ENCODE data around the gene GPR162.

The GPR162 gene

GRCh38 chr12:6787309-6787708 is 34.3 kb upstream of the GPR162 start:
- DNase-seq = no peak

- no peak for DNase-seq
These were observed 32.4 kb upstream of the GPR162 start, which contains the start of gene CD4 for GRCh38 chr12:6788972-6789924. CD4 (plus strand) TSS chr12:6789528; CDS start chr12:6800139, 10,611 bp downstream.

GRCh38 chr12:6790496-6791150 is 31.0 kb upstream of the GPR162 start:
- no peak for DNase-seq

- DNase-seq = no peak
These were observed 29.6 kb upstream of the GPR162 start for GRCh38 chr12:6791931-6792520.

GRCh38 chr12:6792522-6793201 is 29.0 kb upstream of the GPR162 start:
- DNase-seq = no peak

GRCh38 chr12:6795088-6795487 is 26.5 kb upstream of the GPR162 start:
- DNase-seq = no peak

- no peak for DNase-seq
These were observed 25.0 kb upstream of the GPR162 start for GRCh38 chr12:6796576-6796975.

- DNase-seq = no peak
These were observed 22.5 kb upstream of the GPR162 start for GRCh38 chr12:6799147-6799546.

- DNase-seq = no peak
These were observed 14.5 kb upstream of the GPR162 start for GRCh38 chr12:6807170-6807569.

GRCh38 chr12:6809056-6809455 is 12.6 kb upstream of the GPR162 start:
- no peak for DNase-seq

GRCh38 chr12:6810758-6811157 is 10.9 kb upstream of the GPR162 start:
- no peak for DNase-seq

- no peak for DNase-seq
These were observed 8.3 kb upstream of the GPR162 start for GRCh38 chr12:6813363-6813762.

- no peak for DNase-seq
These were observed 5.0 kb upstream of the GPR162 start for GRCh38 chr12:6816598-6816997.

- no peak for DNase-seq
These were observed 4.5 kb upstream of the GPR162 start for GRCh38 chr12:6817098-6817497.

GRCh38 chr12:6817662-6818157 is 3.9 kb upstream of the GPR162 start:
- no peak for DNase-seq

- no peak for DNase-seq
These were observed 3.4 kb upstream of the GPR162 start for GRCh38 chr12:6818222-6818621.

- no peak for DNase-seq
These were observed 3.0 kb upstream of the GPR162 start for GRCh38 chr12:6818645-6819044.

GRCh38 chr12:6819106-6820030 is 2.3 kb upstream of the GPR162 start:
- DNase-seq = no peak

- no peak for DNase-seq
These were observed 1.5 kb upstream of the GPR162 start for GRCh38 chr12:6820166-6820565.

- no peak for DNase-seq
These were observed 960 bp downstream of the GPR162 start for GRCh38 chr12:6822426-6823135.

Measured in NCI-H2081 treated with DMSO at 0.1 percent for 48 hours (cell line).